WTC11 (cell line): ENCODE results near the gene KIAA1671.
"Not testable (repeated sequence)": the region's sequence is repeated elsewhere in the genome, so short reads cannot be mapped to it uniquely, and the experiment has no call there.

Experiments
- AFF4 ChIP-seq: sonication (generic); formaldehyde crosslinking; IDR thresholded peaks from 2 replicates; pipeline ENCODE4 v1.8.1; 2023; ENCODE audit warnings: mild to moderate bottlenecking, missing genetic modification reagents, borderline replicate concordance
- CBFB ChIP-seq: sonication (generic); formaldehyde crosslinking; IDR thresholded peaks from 2 replicates; pipeline ENCODE4 v1.8.1; 2022; ENCODE audit warnings: mild to moderate bottlenecking, low read depth, missing genetic modification reagents
- CTCF ChIP-seq: fragments of 200-600 bp; IDR thresholded peaks from 2 replicates; pipeline ENCODE4 v1.8.0; 2022; ENCODE audit warnings: antibody characterized with exemption
- IRF1 ChIP-seq: sonication (generic); formaldehyde crosslinking; IDR thresholded peaks from 2 replicates; pipeline ENCODE4 v1.8.0; 2023; ENCODE audit warnings: missing genetic modification reagents
- TEAD4 ChIP-seq: sonication (generic); formaldehyde crosslinking; IDR thresholded peaks from 2 replicates; pipeline ENCODE4 v1.8.0; 2022; ENCODE audit warnings: mild to moderate bottlenecking, missing genetic modification reagents
- USF1 ChIP-seq: sonication (generic); formaldehyde crosslinking; IDR thresholded peaks from 2 replicates; pipeline ENCODE4 v1.8.0; 2022; ENCODE audit warnings: mild to moderate bottlenecking, missing genetic modification reagents
- USF2 ChIP-seq: sonication (generic); formaldehyde crosslinking; IDR thresholded peaks from 2 replicates; pipeline ENCODE4 v1.8.1; 2023; ENCODE audit warnings: mild to moderate bottlenecking, missing genetic modification reagents, moderate library complexity
- ZNF138 ChIP-seq: sonication (generic); formaldehyde crosslinking; conservative IDR thresholded peaks from 2 replicates; pipeline ENCODE4 v1.8.1; 2022; ENCODE audit warnings: mild to moderate bottlenecking, moderate library complexity, missing genetic modification reagents
- ZNF232 ChIP-seq: sonication (generic); formaldehyde crosslinking; IDR thresholded peaks from 2 replicates; pipeline ENCODE4 v1.8.0; 2022; ENCODE audit warnings: mild to moderate bottlenecking, missing genetic modification reagents
- ZNF263 ChIP-seq: sonication (generic); formaldehyde crosslinking; IDR thresholded peaks from 2 replicates; pipeline ENCODE4 v1.8.1; 2022; ENCODE audit warnings: low read depth, mild to moderate bottlenecking, moderate library complexity, missing genetic modification reagents

GRCh38 chr22:25204547-25204946, 252.0 kb downstream of the KIAA1671 start:
- not testable (repeated sequence) for TF ChIP-seq USF2 (CRISPR knock-in tag); ZNF232; USF1 (CRISPR knock-in tag); AFF4 (CRISPR knock-in tag); CTCF; ZNF263 (CRISPR knock-in tag); CBFB; ZNF138; TEAD4 (CRISPR knock-in tag); IRF1
